HL-60 (cell line): ENCODE data around the gene TMEM141.
"Not testable (repeated sequence)": the region's sequence is repeated elsewhere in the genome, so short reads cannot be mapped to it uniquely, and the experiment has no call there.

Experiments used
- DNase-seq, 2 experiments: peaks; one replicate each; pipeline ENCODE4 v3.0.0-alpha.2; 2010 to 2020; ENCODE audit warnings: low read depth in 1 of 2, low spot score in 1 of 2
- H3K27ac ChIP-seq: fragments of 250-450 bp; sonication (Bioruptor Pico); replicated peaks from 2 replicates; pipeline ENCODE4 v1.5.1; 2020; ENCODE audit warnings: mild to moderate bottlenecking, moderate library complexity
- H3K27me3 ChIP-seq: fragments of 250-450 bp; sonication (Bioruptor Pico); 2 replicates; pipeline ENCODE4 v1.5.1; 2021; ENCODE audit warnings: mild to moderate bottlenecking, moderate library complexity; ENCODE audit not compliant: insufficient read depth, poor library complexity, severe bottlenecking
- H3K4me3 ChIP-seq: replicated peaks from 2 replicates; pipeline ENCODE4 v1.5.1; 2011; ENCODE audit warnings: mild to moderate bottlenecking, control low read depth, low read length; ENCODE audit not compliant: insufficient read depth
- GABPA ChIP-seq: IDR thresholded peaks from 2 replicates; pipeline ENCODE4 v1.6.1; 2012; ENCODE audit warnings: low read depth
- POLR2AphosphoS5 ChIP-seq: IDR thresholded peaks from 2 replicates; pipeline ENCODE4 v1.6.1; 2012; ENCODE audit warnings: low read depth
- SPI1 ChIP-seq: IDR thresholded peaks from 2 replicates; pipeline ENCODE4 v1.6.1; 2012; ENCODE audit warnings: low read depth, mild to moderate bottlenecking, borderline replicate concordance
- TF ChIP-seq, protein P1 (sequence below): IDR thresholded peaks from one replicate; pipeline ENCODE4 v1.5.1; 2011; ENCODE audit warnings: low read length, control low read depth, inconsistent platforms; ENCODE audit not compliant: insufficient read depth
- TF ChIP-seq, protein P2 (sequence below): IDR thresholded peaks from 2 replicates; pipeline ENCODE4 v1.6.1; 2012; ENCODE audit warnings: low read depth; ENCODE audit not compliant: insufficient replicate concordance

TMEM141 gene

GRCh38 chr9:136754626-136755301 is 36.4 kb upstream of the TMEM141 start:
- H3K27ac ChIP-seq: no peak overlapping the region
- no peak overlapping the region for H3K4me3 ChIP-seq
- DNase-seq: no peak
- no peaks in the 10 kb centered on the region for H3K27me3 ChIP-seq
- TF ChIP-seq SPI1: no peak
- TF ChIP-seq GABPA: no peak
- TF ChIP-seq, protein P1, sequence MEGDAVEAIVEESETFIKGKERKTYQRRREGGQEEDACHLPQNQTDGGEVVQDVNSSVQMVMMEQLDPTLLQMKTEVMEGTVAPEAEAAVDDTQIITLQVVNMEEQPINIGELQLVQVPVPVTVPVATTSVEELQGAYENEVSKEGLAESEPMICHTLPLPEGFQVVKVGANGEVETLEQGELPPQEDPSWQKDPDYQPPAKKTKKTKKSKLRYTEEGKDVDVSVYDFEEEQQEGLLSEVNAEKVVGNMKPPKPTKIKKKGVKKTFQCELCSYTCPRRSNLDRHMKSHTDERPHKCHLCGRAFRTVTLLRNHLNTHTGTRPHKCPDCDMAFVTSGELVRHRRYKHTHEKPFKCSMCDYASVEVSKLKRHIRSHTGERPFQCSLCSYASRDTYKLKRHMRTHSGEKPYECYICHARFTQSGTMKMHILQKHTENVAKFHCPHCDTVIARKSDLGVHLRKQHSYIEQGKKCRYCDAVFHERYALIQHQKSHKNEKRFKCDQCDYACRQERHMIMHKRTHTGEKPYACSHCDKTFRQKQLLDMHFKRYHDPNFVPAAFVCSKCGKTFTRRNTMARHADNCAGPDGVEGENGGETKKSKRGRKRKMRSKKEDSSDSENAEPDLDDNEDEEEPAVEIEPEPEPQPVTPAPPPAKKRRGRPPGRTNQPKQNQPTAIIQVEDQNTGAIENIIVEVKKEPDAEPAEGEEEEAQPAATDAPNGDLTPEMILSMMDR: no peak
- TF ChIP-seq POLR2AphosphoS5: no peak
- TF ChIP-seq, protein P2, sequence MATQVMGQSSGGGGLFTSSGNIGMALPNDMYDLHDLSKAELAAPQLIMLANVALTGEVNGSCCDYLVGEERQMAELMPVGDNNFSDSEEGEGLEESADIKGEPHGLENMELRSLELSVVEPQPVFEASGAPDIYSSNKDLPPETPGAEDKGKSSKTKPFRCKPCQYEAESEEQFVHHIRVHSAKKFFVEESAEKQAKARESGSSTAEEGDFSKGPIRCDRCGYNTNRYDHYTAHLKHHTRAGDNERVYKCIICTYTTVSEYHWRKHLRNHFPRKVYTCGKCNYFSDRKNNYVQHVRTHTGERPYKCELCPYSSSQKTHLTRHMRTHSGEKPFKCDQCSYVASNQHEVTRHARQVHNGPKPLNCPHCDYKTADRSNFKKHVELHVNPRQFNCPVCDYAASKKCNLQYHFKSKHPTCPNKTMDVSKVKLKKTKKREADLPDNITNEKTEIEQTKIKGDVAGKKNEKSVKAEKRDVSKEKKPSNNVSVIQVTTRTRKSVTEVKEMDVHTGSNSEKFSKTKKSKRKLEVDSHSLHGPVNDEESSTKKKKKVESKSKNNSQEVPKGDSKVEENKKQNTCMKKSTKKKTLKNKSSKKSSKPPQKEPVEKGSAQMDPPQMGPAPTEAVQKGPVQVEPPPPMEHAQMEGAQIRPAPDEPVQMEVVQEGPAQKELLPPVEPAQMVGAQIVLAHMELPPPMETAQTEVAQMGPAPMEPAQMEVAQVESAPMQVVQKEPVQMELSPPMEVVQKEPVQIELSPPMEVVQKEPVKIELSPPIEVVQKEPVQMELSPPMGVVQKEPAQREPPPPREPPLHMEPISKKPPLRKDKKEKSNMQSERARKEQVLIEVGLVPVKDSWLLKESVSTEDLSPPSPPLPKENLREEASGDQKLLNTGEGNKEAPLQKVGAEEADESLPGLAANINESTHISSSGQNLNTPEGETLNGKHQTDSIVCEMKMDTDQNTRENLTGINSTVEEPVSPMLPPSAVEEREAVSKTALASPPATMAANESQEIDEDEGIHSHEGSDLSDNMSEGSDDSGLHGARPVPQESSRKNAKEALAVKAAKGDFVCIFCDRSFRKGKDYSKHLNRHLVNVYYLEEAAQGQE: no peak

DNA sequence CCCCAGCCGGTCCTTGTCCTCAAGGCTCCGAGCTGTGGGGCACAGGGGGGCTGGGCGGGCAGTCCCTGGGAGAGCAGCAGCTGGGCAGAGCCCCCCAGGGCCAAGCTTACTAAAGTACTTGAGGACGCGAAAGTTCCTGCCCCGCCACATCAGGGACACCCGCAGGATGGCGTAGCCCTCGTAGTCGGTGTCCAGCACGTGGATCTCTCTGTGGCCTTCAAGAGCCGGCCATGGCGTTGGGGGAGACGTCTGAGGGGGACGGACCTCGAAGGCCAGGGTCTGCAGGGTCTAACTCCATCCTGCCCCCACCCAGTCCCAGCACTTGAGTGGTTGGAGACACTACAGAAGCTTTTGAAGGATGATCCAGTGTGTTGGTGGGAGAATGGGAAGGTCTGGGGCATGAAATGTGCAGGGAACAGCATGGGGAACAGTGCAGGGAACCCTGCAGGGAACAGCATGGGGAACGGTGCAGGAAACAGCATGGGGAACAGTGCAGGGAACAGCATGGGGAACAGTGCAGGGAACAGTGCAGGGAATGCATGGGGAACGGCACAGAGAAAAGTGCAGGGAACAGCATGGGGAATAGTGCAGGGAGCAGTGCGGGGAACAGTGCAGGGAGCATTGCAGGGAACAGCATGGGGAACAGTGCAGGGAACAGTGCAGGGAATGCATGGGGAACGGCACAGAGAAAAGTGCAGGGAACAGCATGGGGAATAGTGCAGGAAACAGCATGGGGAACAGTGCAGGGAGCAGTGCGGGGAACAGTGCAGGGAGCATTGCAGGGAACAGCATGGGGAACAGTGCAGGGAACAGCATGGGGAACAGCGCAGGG is 35.6 kb upstream of the TMEM141 start:
- not testable (repeated sequence) for H3K4me3 ChIP-seq, H3K27me3 ChIP-seq, H3K27ac ChIP-seq, DNase-seq

DNA sequence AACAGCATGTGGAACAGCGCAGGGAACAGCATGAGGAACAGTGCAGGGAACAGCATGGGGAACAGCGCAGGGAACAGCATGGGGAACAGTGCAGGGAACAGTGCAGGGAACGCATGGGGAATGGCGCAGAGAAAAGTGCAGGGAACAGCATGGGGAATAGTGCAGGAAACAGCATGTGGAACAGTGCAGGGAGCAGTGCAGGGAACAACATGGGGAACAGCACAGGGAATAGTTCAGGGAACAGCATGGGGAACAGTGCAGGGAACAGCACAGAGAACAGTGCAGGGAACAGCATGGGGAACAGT is 35.1 kb upstream of the TMEM141 start:
- H3K4me3 ChIP-seq: no peak overlapping the region
- no peaks in the 10 kb centered on the region for H3K27me3 ChIP-seq
- TF ChIP-seq, protein P2: no peak
- TF ChIP-seq SPI1: no peak
- TF ChIP-seq GABPA: no peak
- TF ChIP-seq, protein P1: no peak
- TF ChIP-seq POLR2AphosphoS5: no peak
- H3K27ac ChIP-seq: no peak overlapping the region
- DNase-seq: no peak

DNA sequence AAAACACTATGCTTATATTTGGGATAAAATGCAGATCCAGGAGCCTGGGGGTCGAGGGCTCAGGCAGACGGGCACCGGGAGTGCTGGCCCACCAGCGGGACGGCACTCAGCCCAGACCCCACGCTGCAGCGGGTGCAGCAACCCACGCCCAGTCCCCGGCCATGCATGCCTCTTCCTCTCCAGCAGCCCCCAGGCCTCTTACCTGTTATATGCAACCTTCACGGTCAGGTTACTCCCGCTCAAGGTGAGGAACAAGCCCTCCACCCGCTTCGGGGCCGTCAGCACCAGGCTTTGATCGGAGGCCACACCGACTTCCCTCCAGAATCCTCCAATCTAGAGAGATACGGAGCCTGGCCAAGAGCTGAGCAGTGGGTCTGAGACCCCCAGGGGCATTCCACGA is 34.3 kb upstream of the TMEM141 start:
- TF ChIP-seq POLR2AphosphoS5 (no peak), SPI1 (no peak), GABPA (no peak)
- TF ChIP-seq, protein P1: no peak
- TF ChIP-seq, protein P2: no peak
- Histone ChIP-seq H3K4me3 (no peak overlapping the region), H3K27ac (no peak overlapping the region), H3K27me3 (no peaks in the 10 kb centered on the region)
- no peak for DNase-seq
